ENCODE results near the gene CALCOCO2.
"Not testable (repeated sequence)": the region's sequence is repeated elsewhere in the genome, so short reads cannot be mapped to it uniquely, and the experiment has no call there.

The CALCOCO2 gene

DNA sequence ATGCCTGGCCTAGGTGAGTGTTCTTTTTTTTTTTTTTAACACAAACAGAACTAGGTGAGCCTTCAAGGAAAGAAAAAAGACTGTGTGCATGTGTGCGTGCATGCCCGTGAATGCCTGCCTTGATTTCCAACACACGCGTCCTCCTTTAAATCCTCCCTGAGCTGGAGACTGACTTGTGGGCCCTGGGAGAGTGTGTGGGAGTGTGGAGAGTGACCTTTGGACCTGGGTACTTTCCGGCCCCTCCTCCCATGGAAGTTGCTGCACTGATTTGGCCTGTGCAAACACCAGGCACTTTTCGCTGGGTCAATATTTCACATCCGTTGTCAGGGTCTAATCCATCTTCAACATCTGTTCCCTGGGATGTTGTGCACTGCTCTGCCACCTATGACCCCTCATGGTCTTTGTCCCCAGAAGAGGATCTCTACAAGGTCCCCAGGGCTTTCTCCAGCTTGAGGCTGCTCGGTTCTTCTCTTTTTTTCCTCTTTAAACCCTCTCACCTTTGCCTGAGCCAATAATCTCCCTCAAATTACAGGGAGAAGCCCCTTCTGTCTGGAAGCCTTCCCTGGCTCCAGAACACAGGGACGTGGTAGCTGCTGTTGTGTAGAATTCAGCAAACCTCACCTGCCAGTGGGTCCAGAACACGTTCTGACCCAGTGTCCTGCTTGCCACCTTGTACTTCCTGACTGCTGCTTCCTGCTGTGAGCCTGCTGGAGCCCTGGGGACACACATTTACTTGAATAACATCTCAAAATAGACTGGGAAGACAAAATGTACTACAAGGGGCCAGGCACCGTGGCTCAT is 40.9 kb downstream of the CALCOCO2 start:
- in situ Hi-C loops (cut with HindIII; ENCODE audit: low sequenced_read_pairs), result no loop called here

GRCh38 chr17:48872409-48872808 is 41.6 kb downstream of the CALCOCO2 start:
- in situ Hi-C loops (cut with HindIII; ENCODE audit: low sequenced_read_pairs), result not testable (repeated sequence)

DNA sequence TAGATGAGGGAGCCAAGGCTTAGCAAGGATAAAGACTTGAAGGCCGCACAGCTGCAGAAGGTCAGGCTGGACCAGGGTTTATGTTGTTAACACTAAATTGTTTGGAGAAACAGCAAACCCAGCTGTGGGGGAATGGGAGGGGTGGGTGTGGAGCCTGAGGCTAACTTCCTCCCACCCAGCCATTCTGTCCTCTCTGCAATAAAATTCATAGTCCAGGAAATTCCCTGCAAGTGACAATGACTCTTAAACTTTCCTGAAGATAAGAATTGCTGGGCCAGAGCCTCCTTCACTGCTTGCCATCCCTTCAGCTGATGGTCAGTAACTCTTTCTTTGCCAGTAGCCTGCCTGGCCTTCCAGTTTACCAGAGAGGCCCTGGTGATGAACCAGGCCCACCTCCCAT is 42.4 kb downstream of the CALCOCO2 start:
- in situ Hi-C loops (cut with HindIII; ENCODE audit: low sequenced_read_pairs), result no loop called here

GRCh38 chr17:48873696-48874443 is 43.0 kb downstream of the CALCOCO2 start:
- in situ Hi-C loops (cut with HindIII; ENCODE audit: low sequenced_read_pairs), result no loop called here

- in situ Hi-C loops (cut with HindIII; ENCODE audit: low sequenced_read_pairs), result no loop called here
Measured at GRCh38 chr17:48878920-48879898, 48.4 kb downstream of the CALCOCO2 start.

- in situ Hi-C loops (cut with HindIII; ENCODE audit: low sequenced_read_pairs), result no loop called here
Measured at GRCh38 chr17:48882272-48882671, 51.4 kb downstream of the CALCOCO2 start.

GRCh38 chr17:48883171-48883570 is 52.3 kb downstream of the CALCOCO2 start:
- in situ Hi-C loops (cut with HindIII; ENCODE audit: low sequenced_read_pairs), result no loop called here

GRCh38 chr17:48890086-48890485 is 59.3 kb downstream of the CALCOCO2 start:
- in situ Hi-C loops (cut with HindIII; ENCODE audit: low sequenced_read_pairs), result no loop called here

GRCh38 chr17:48892940-48893645 is 62.3 kb downstream of the CALCOCO2 start:
- in situ Hi-C loops (cut with HindIII; ENCODE audit: low sequenced_read_pairs), result no loop called here

- in situ Hi-C loops (cut with HindIII; ENCODE audit: low sequenced_read_pairs), result no loop called here
Measured at GRCh38 chr17:48893646-48894508, 63.0 kb downstream of the CALCOCO2 start.

DNA sequence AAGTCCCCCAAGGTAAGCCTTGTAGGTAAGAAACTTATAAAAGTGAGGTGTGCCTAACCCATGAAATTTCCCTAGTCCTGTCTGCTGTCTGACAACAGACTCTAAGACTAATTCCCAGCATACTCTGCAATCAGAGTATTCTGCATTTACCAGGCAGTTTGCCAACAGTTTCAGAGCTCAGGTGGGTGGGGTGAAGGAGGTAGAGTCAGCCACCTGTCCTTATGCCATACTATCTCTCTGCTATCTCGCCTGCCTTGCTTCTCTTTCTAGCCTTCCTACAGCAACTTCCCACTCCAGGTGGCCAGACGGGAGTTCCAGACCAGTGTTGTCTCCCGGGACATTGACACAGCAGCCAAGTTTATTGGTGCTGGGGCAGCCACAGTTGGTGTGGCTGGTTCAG is 64.1 kb downstream of the CALCOCO2 start:
- in situ Hi-C loops (cut with HindIII; ENCODE audit: low sequenced_read_pairs), result no loop called here

DNA sequence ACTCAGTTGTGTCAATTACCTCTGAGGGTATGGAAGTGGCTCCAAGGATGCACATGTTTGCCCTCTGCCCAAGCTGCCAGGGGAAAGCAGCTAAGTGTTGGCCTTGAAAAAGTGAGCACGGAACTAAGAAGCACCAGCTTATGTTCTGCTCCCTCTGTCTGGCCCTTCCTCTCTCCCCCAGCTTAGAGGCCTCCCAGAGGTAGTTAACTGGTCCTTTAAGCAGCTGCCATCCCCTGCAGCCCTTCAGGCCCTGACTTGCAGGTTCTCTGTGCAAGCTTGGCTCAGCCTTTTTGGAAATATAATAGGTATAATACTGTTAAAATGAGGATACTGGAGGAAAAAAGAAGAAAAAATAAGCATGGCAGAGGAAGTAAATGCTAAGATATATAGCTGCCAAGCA is 70.4 kb downstream of the CALCOCO2 start:
- in situ Hi-C loops (cut with HindIII; ENCODE audit: low sequenced_read_pairs), result no loop called here

- in situ Hi-C loops (cut with HindIII; ENCODE audit: low sequenced_read_pairs), result no loop called here
Measured at GRCh38 chr17:48903401-48903800, 72.6 kb downstream of the CALCOCO2 start.

DNA sequence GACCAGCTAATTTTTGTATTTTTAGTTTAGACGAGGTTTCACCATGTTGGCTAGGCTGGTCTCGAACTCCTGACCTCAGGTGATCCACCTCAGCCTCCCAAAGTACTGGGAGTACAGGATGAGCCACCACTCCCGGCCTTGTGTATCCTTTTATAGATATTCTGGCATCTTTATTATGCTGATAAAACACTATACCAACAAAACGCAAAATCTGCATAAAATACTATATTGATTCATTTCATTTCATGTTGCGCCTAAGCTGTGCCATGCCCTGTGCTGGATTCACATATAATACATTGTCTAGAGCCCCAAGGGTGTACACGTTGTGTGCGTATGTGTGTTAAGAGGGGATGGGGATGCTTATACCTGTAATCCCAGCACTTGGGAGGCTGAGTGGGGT is 73.6 kb downstream of the CALCOCO2 start:
- in situ Hi-C loops (cut with HindIII; ENCODE audit: low sequenced_read_pairs), result no loop called here

DNA sequence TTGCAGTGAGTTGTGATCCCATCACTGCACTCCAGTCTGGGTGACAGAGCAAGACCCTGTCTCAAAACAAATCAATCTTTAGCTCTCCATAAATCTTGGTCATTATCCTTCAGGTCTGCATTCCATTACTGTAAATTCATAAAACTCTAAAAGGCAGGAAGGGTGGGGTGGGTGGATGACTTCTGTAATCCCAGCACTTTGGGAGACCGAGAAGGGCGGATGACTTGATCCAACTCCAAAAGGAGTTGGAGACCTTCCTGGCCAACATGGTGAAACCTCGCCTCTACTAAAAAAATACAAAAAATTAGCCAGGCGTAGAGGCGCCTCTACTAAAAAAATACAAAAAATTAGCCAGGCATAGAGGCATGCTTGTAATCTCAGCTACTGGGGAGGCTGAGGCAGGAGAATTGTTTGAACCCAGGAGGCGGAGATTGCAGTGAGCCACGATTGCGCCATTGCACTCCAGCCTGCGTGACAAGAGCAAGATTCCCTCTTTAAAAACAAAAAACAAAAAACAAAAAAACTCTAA is 75.2 kb downstream of the CALCOCO2 start:
- in situ Hi-C loops (cut with HindIII; ENCODE audit: low sequenced_read_pairs), result no loop called here

DNA sequence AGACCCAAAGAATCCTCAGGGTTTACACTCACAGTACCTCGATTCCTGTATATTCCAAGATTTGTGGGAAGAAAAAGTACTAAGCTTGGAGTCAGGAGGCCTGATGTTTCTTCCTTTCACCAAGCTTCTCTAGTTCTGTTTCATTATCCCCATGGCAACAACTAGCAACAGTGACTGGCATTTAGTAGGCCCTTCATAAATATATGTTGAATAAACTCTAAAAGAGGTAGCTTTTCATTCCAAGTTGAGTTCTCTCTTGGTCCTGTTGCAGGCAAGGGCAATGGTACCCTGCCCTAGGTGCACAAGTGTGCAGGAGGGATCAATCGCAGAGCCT is 76.8 kb downstream of the CALCOCO2 start:
- in situ Hi-C loops (cut with HindIII; ENCODE audit: low sequenced_read_pairs), result no loop called here

DNA sequence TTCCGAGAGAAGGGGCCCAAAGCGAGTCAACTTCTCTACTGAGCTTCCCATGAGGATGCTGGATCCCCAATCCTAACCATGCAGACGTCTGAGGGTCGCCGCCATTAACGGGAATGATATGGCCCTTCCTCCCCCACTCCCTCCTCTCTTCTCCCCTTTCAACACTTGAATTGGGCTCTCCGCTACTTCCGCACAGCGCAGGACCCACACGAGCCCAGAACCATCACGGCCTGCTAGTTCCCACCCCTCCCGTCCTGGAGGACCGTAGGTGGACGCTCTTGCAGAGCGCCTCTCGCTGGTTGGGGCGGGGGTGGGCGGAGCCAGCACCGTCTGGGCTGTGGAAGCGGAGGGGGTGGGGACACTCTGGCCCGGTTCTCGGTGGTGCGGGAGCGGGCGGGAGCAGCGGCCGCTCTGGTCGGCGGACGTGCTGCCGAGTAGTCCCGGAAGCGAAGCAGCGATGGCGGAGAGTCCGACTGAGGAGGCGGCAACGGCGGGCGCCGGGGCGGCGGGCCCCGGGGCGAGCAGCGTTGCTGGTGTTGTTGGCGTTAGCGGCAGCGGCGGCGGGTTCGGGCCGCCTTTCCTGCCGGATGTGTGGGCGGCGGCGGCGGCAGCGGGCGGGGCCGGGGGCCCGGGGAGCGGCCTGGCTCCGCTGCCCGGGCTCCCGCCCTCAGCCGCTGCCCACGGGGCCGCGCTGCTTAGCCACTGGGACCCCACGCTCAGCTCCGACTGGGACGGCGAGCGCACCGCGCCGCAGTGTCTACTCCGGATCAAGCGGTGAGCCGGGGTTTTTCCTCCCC is 77.4 kb downstream of the CALCOCO2 start, which contains the start of gene UBE2Z:
Gene UBE2Z (plus strand): TSS at position 361 of the 797 bp plus-strand sequence. CDS start 97 bp downstream, at position 458.
- in situ Hi-C loops (cut with HindIII; ENCODE audit: low sequenced_read_pairs), result no loop called here

GRCh38 chr17:48908853-48909394 is 78.1 kb downstream of the CALCOCO2 start:
- in situ Hi-C loops (cut with HindIII; ENCODE audit: low sequenced_read_pairs), result no loop called here

Measured in DLD1 (cell line).